HG02885 (cell line): Measurements from ENCODE around the gene NEDD4.
"Not testable (repeated sequence)": the region's sequence is repeated elsewhere in the genome, so short reads cannot be mapped to it uniquely, and the experiment has no call there.

Experiments
- ATAC-seq: cut with Tn5 transposase; IDR thresholded peaks from one replicate; pipeline ENCODE4 v1.9.1; 2021; ENCODE audit warnings: mild to moderate bottlenecking; ENCODE audit not compliant: unreplicated experiment, poor library complexity

NEDD4 gene

GRCh38 chr15:55960946-55961345 is 32.5 kb downstream of the NEDD4 start:
- ATAC-seq = no peak

DNA sequence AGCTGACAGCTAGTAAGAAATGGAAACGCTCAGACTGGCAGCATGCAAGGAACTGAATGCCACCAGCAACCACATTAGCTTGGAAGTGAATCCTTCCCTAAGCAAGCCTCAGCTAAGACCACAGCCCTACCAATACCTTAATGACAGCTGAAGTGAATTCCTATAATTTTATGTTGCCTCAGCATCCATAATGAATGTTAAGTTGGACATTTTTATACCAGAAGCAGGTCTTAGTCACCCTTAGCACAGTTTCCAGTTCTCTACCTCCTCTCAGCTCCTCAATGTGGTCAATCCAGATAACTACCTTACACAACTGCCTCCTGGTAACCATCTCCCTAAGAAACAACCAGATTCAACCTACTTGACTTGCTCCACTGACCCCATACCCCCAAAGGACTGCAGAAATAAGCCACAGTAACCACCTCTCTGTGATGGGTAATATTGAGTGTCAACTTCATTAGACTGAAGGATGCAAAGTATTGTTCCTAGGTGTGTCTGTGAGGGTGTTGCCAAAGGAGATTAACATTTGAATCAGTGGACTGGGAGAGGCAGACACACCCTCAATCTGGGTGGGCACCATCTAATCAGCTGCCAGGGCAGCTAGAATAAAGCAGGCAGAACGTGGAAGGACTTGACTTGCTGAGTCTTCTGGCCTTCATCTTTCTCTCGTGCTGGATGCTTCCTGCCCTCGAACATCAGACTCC is 33.5 kb downstream of the NEDD4 start:
- no peak for ATAC-seq

DNA sequence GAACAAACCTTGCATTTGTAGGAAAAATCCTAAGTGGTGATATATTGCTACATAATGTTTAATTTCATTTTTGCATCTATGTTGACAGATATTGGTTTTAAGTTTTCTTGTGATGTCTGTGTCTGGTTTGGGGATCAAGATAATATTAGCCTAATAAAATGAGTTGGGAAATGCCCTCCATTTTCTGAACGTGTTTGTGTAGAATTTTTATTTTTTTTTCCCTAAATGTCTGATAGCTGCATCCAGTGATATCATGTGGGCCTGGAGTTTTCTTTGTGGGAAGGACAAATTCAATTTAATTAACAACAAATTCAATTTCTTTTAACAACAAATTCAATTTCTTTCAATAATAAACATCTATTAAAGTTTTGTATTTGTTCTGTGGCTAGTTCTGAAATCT is 35.1 kb downstream of the NEDD4 start:
- no peak for ATAC-seq

DNA sequence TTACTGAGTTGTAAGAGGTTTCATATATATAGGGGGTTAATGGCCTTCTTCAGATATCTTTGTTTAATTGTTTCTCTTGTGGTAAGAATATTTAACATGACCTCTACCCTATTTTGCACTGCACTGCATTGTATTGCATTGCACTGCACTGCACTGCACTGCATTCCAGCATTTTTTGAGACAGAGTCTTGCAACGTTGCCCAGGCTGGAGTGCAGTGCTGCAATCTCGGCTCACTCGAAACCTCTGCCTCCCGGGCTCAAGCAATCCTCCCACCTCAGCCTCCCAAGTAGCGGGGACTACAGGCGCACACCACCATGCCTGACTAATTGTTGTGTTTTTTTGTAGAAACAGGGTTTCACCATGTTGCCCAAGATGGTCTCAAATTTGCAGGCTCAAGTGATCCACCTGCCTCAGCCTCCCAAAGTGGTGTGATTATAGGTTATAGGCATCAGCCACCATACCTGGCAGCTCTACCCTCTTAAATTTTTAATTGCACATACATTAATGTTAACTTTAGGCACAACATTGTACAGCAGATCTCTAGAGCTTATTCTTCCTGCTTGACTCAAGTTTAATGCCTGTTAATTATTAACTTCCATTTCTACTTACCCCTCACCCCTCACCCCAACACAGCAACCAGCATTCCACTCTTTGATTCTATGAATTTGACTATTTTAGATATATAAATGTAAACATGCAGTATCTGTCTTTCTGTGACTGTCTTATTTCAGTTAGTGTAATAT is 38.4 kb downstream of the NEDD4 start:
- ATAC-seq = no peak

DNA sequence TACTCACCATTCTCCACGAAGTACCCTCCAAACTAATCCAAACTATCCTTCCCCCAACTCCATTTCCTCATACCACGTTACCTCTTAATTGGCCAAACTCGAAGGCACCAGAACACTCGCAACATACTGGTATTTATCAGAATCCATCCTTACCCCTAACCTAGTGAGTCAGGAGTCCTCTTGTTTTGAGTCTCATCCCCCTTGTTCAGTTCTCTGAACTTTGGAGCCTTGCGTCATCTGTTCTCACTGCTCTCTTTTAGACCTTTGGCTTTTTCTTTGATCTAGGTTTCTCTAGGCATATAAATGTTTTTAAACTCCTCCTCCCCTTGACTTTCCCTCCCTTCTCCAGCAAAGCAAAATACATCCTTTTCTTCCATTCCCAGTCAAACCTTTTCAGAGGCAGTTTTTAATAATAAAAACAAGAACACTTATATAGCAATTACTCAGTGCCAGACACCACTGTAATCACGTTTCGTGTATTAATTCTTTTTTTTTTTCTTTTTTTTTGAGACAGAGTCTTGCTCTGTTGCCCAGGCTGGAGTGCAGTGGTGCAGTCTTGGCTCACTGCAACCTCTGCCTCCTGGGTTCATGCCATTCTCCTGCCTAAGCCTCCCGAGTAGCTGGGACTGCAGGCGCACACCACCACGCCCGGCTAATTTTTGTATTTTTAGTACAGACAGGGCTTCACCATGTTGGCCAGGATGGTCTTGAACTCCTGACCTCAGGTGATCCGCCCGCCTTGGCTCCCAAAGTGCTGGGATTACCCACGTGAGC is 40.7 kb downstream of the NEDD4 start:
- not testable (repeated sequence) for ATAC-seq

DNA sequence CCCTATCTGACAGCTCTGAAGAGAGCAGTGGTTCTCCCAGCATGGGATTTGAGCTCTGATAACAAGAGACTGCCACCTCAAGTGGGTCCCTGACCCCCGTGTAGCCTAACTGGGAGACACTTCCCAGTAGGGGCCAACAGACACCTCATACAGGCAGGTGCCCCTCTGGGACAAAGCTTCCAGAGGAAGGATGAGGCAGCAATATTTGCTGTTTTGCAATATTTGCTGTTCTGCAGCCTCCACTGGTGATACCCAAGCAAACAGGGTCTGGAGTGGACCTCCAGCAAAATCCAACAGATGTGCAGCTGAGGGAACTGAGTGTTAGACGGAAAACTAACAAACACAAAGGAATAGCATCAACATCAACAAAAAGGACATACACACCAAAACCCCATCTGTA is 48.8 kb downstream of the NEDD4 start:
- not testable (repeated sequence) for ATAC-seq

GRCh38 chr15:55942332-55942731 is 51.1 kb downstream of the NEDD4 start:
- no peak for ATAC-seq

GRCh38 chr15:55937040-55937439 is 56.4 kb downstream of the NEDD4 start:
- no peak for ATAC-seq

- no peak for ATAC-seq
Observed at GRCh38 chr15:55928955-55929354, 64.5 kb downstream of the NEDD4 start.

GRCh38 chr15:55921744-55922143 is 71.7 kb downstream of the NEDD4 start:
- no peak for ATAC-seq

DNA sequence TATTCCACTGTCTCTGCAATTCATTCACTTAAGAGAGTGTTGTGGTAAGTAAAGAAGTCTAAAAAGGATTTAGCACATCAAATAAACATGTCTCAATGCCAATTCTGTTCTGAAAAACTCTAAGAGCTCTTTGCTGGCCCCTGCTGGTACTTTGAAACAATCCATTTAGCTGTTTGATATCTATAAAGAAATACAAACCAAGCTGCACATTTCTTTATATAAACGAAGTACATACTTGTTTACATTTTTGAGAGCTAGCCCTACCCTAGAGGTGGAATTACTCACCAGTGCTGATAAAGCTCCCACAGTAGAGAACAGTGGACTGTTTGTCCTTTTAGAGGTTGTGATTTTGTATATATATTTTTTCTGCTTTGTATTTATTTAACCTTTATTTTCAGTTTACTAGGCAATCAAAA is 75.5 kb downstream of the NEDD4 start:
- no peak for ATAC-seq

DNA sequence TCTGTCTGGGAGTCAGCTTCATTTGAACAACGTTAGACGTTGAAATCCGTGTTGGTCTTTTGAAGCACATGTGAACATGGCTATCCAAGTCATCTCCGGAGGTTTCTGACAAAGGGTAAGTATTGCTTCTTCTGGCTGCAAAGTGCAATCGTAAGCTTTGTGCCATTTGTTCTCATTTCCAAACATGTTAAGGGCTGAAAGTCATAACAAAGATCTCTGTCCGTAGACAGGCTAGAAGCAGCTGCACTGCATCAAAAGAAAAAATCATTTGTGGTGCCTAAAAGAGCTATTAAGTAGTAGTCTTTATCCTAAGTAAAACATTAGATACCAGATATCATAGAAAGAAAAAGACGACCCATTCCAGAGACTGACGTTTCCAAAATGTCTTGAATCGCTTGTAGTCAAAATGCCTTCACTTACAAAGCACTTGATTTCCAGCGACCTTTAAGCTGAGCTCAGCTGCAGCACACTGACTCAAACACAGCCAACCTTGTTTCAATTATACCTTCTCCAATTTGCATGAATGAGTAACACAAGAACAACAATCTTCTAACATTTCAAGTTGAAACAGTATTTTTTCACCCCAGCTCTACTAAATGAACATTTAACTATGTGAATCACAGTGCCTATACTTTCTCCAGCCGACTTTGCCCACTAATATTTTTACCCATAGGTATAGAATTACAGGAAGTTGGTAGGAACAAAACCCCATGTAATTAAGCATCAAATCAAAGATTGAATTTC is 76.6 kb downstream of the NEDD4 start:
- no peak for ATAC-seq

GRCh38 chr15:55915876-55916567 is 77.4 kb downstream of the NEDD4 start:
- ATAC-seq = no peak

DNA sequence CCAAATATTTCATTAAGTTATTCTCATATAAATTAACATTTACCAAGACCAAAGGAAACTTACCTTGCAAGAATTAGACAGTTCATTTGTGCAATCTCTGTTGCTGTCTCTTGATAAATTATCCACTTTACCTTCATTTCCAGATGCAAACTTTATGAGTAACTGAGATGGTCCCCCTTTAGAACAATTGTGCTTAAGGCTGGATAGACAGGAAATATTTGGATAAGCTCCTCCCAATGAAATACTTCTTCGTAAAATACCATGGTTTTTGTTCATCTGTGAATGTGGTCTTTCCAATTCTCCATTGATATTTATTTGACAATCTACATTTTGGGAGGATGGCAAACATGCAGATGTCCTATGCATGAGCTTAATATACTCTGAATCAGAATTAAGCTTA is 78.2 kb downstream of the NEDD4 start:
- ATAC-seq = no peak

GRCh38 chr15:55914446-55914845 is 79.0 kb downstream of the NEDD4 start:
- no peak for ATAC-seq

DNA sequence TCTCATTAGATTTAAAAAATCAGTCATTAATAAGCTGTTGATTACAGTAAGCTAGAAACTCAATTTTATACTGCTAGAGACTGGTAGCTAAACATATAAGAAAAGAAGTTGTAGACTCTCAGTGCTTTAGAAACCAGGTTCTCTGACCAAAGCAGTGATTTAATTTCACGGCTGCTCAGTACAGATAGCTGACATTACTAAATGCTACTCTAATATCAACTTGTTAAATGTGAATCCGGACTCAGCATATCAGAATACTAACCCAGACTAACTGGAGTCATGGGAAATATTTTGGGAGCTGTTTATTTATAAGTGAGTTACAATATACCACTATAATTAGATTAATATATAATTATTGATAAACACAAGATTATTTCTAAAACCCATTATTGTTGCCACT is 80.4 kb downstream of the NEDD4 start:
- ATAC-seq = no peak

GRCh38 chr15:55909036-55909811 is 84.2 kb downstream of the NEDD4 start:
- no peak for ATAC-seq

DNA sequence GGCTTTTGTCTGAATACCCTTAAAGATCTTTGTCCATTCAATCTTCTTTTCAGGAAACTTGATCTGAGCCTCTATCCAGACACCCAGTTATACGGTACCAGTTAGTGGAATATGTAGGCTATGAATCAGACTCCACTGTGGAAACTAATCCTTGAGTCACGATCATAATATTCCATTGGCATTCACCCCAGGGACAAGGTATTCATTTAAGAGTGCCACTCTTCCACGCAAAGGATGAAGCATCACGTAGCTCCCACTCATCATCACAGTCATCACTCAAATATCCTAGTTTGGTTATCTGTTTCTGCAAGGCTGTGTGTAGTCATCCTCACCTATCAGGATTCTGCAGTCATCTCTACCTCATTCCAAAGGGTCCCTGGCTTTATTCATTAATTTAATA is 85.6 kb downstream of the NEDD4 start:
- ATAC-seq = no peak

DNA sequence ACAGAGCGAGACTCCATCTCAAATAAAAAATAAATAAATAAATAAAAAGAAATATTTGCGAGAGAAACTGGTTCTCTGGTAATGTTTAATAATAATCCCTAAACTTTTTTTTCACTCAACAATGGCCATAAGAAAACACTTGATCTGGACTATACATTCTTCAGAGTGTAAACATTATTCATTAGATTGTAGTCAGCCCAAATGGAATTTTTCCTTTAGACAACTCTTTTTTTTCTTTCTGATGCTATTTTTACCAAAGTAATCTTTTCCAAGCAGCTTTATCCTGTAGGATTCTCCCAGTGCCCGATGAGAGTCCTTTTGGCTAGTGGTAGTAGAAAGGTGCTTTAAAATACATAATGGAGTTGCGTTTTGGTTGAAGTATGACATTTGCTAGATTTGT is 90.4 kb downstream of the NEDD4 start:
- ATAC-seq = no peak
